Choroid plexus epithelial cell (primary cell): ENCODE data around the gene GRIK1.
A peak's percentile ranks its signal among the peaks of the same experiment; 100 is the strongest.

Experiments
- DNase-seq: peaks from one replicate; pipeline ENCODE4 v3.0.0-alpha.2; 2010; ENCODE audit warnings: low read depth
- H3K4me3 ChIP-seq: 2 replicates; pipeline ENCODE4 v1.5.1; 2011; ENCODE audit warnings: low read depth, mild to moderate bottlenecking, control low read depth, low read length, moderate library complexity
- TF ChIP-seq, protein P1 (sequence below): conservative IDR thresholded peaks from 2 replicates; pipeline ENCODE4 v1.5.1; 2011; ENCODE audit warnings: low read depth, mild to moderate bottlenecking, control low read depth, inconsistent platforms, low read length, moderate library complexity

GRIK1 gene

DNA sequence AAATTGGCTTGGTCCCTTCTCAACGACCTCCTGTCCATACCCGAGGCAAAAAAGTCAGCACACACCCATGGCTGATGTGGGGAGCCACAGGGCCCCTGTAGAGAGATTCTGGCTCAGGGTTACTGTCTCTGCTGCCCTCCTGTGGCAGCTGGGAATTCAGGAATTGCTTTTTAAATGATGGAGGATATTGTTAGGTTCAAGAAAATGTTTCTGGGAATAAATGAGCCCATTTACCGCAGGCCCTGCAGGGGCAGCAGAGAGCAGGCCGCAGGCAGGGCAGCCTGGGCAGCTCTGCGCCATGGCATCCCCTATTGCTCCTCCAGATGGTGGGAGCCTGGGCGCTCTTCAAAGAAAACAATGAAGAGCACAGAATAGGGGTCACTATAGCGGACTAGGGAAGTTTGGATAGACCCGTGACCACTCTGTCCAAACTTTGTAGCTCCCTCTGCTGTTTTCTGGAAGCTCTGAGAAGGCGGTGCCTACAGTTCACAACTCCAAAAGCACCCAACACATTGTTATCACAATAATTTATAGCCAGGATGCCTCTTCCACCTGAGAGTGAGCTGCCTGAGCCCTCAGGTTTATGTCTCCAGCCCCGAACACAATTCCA lies 440.0 kb downstream of the GRIK1 start:
- H3K4me3 ChIP-seq = no peak overlapping the region
- peak; percentile 75 for DNase-seq
- TF ChIP-seq, protein P1, sequence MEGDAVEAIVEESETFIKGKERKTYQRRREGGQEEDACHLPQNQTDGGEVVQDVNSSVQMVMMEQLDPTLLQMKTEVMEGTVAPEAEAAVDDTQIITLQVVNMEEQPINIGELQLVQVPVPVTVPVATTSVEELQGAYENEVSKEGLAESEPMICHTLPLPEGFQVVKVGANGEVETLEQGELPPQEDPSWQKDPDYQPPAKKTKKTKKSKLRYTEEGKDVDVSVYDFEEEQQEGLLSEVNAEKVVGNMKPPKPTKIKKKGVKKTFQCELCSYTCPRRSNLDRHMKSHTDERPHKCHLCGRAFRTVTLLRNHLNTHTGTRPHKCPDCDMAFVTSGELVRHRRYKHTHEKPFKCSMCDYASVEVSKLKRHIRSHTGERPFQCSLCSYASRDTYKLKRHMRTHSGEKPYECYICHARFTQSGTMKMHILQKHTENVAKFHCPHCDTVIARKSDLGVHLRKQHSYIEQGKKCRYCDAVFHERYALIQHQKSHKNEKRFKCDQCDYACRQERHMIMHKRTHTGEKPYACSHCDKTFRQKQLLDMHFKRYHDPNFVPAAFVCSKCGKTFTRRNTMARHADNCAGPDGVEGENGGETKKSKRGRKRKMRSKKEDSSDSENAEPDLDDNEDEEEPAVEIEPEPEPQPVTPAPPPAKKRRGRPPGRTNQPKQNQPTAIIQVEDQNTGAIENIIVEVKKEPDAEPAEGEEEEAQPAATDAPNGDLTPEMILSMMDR = peak; percentile 76

DNA sequence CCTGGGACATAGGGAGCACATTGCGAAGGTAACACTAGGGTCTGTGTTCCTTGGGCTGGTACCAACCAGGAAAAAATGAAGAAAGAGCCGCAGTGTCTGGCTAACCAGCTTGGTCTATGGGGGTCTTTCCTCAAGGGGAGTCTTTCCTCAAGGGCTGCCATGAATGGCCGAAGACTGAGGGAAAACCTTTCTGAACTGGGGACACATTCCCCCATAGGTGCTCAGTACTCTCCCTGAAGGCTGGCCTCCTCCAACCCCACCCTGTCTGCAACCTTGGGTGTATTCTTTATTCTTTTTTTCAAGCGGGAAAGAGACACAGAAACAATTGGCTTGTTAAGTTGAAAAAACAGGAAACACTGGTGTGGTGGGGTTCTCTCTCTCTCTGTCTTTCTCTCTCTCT lies 440.6 kb downstream of the GRIK1 start:
- H3K4me3 ChIP-seq = no peak overlapping the region
- TF ChIP-seq, protein P1 = no peak
- DNase-seq = no peak

DNA sequence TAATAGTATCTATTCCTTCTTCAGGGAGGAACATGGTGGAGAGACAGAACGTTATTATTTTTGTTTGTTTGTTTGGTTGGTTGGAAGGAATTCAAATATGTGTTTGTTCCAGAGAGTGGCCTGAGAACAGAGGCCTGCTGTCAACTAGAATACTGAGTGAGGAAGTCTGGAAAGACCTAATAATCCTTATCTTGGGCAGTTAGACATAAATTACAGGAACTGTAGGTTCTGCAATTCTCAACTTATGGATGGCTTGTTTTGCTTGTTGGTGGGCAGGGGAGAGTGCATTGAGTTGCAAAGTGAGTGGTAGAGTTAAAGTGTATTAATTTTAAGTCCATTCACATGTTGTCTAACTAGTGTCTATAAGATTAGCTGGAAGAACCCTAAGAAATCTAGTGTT lies 443.5 kb downstream of the GRIK1 start:
- no peak overlapping the region for H3K4me3 ChIP-seq
- DNase-seq = peak; percentile 27
- TF ChIP-seq, protein P1 = no peak

DNA sequence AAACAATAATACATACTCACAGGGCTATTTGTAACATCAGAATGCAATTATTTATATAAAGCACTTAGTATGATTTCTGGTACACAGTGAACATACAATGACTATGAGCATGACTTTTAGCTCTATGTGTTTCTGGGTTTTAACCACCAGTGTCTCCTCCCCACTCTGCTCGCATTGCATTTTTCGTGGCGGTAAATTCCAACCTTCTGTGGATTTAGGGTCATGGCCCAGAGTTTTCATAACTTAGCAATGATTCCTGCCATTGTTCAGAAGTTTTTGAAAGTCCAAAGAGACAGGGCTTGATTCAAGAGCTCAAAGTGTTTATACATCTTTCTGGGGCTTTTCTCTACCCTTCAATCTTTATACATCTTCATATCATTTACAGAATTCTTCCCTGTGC lies 449.8 kb downstream of the GRIK1 start:
- TF ChIP-seq, protein P1 = no peak
- peak; percentile 86 for DNase-seq
- H3K4me3 ChIP-seq = no peak overlapping the region

DNA sequence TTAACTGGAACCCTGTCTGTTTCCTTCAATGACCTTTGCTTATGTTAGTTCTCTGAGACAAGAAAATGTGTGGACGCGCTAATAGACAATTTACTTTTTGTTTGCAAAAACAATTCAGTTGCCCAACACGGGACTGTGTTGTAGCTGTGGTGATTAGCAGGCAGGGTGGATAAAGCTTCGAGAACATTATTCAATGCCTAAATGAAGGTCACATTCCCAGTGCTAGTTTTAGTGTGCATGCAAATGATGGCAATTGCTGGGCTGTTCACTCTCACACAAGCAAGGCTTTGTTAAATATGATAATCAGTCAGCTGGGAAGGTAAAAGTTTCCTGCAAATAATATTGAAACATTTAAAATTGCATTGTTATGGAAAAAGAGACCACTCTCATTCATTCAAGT lies 452.6 kb downstream of the GRIK1 start:
- TF ChIP-seq, protein P1 = no peak
- no peak for DNase-seq
- no peak overlapping the region for H3K4me3 ChIP-seq
